Measurements from ENCODE around the gene GYPB. TPM values are rescaled to one million over a fixed set of nuclear protein-coding genes. Genes with fewer than 3 reads are reported as not detected.
"Not testable (repeated sequence)": the region's sequence is repeated elsewhere in the genome, so short reads cannot be mapped to it uniquely, and the experiment has no call there.

GYPB gene
- not detected in 2 replicates for total RNA-seq

DNA sequence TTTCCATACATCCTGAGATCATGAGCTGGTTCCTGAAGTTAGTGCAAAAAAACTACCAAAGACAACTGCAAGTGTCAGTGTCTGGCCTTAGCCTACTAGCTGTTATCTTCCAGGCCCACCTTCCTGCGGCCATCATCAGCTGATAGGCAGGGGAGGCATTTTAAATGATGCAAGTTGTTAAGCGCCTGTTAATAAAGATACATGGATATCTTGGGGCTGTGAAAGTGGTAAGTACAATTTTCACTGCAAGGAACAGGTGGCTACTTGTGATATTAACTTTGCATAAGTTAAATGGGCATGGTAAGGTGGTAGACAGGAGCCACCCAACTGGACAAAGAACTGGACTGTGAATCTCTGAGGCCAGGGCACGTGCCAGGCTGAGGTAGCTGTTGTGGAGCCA, at the start of gene GYPB:
Gene GYPB (minus strand): TSS at position 104 of the 400 bp plus-strand sequence. CDS start 93 bp downstream, at position 11.
- not testable (repeated sequence) for DNase-seq

DNA sequence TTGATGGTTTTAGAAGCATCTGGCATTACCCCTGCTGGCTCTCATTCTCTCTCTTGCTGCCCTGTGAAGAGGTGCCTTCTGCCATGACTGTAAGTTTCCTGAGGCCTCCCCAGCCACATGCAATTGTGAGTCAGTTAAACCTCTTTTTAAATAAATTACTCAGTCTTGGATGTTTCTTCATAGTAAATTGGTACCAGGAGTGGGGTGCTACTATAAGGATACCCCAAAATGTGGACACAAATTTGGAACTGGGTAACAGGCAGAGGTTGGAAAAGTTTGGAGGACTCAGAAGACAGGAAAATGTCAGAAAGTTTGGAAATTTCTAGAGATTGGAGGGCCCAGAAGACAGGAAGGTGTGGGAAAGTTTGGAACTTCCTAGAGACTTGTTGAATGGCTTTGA, 42.4 kb upstream of the GYPB start:
- not testable (repeated sequence) for DNase-seq

DNA sequence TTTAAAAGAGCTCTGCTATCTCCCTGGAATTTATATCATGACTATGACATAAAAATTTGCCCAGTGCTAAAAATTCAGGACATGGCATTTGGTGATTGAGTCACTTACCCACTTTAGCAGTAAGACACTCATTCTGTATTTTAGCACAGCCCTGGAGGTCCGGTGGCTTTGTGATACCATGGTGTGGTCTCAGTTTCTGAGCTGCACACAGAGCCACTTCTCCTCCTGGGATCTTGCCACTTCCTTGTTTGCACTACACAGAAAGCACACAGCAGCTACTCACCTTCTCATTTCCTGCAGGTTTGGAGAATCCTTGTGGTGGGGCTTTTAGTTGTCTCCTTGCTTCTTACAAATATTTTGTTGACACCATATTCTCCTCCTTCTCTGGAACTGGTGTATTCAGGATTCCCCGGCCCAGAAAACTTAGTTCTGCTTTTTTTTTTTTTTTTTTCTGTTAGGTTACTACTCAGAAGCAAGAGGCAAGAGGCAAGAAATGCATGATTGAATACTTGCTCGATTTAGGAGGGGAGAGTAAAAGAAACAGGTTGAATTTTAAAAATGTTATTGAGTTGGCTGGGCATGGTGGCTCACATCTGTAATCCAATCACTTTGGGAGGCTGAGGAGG, 41.2 kb upstream of the GYPB start:
- DNase-seq = not testable (repeated sequence)

DNA sequence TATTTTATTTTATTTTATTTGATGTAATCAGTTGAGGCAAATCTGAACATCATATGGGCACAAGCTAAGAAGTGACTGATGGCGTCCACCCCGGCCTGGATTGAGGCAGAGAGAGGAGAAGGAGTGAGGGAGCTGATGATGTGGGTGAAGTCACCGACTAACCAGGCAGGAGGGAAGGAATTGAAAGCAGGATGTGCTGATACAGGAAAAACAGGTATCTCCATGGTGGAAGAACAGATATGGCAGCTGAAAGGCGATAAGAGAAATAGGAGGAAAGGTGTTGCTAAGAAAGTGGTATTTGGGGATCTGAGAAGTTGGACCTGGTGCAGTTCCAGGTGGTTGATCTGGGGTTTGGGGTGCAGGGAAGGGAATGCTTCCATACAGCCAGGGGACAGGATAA, 37.6 kb upstream of the GYPB start:
- DNase-seq = no peak

DNA sequence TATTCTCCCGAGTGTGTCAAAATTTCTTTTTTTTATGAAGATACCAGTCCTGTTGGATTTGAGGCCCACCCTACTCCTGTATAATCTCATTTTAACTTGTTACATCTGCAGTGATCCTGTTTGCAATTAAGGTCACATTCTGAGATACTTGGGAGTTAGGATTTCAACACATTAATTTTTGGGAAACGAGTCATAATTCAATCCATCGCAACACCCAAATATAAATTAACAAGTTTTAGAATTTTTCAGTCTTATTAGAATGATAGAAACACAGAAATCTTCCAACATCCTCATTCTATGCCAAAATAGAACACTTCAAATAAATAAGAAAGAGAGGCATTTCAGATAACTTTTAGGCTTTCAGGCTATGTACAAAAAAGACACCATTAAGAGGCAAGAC, 36.2 kb upstream of the GYPB start:
- DNase-seq = not testable (repeated sequence)

DNA sequence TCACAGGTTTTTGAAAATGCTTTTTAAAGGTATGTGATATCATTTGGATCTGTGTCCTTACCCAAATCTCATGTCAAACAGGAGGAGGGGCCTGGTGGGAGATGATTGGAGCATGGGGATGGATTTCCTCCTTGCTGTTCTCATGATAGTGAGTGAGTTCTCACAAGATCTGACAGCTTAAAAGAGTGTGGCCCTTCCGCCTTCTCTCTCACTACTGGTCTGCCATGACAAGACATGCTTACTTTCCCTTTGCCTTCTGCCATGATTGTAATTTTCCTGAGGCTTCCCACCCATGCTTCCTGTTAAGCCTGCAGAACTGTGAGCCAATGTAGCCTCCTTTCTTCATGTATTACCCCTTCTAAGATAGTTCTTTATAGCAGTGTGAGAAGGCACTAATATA, 32.3 kb upstream of the GYPB start:
- DNase-seq = not testable (repeated sequence)

DNA sequence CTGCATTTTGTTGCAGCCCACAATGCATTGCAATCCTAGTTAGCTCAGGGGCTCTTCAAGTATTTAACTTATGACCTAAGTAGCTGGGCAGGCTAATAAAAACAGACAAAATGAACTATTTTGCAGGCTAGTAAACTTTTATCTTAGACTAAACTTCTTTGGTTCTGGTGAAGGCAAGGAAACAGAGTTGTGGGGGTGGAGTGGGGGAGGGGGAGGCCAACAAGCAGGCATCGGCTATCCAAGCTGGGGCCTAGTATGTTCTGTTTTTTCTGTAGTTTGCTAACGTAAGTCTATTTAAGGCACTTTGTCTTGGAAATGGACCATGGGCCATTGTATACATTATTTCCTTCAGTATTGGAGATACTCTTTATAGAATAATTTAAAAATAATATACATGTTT, 31.5 kb upstream of the GYPB start:
- DNase-seq = not testable (repeated sequence)

DNA sequence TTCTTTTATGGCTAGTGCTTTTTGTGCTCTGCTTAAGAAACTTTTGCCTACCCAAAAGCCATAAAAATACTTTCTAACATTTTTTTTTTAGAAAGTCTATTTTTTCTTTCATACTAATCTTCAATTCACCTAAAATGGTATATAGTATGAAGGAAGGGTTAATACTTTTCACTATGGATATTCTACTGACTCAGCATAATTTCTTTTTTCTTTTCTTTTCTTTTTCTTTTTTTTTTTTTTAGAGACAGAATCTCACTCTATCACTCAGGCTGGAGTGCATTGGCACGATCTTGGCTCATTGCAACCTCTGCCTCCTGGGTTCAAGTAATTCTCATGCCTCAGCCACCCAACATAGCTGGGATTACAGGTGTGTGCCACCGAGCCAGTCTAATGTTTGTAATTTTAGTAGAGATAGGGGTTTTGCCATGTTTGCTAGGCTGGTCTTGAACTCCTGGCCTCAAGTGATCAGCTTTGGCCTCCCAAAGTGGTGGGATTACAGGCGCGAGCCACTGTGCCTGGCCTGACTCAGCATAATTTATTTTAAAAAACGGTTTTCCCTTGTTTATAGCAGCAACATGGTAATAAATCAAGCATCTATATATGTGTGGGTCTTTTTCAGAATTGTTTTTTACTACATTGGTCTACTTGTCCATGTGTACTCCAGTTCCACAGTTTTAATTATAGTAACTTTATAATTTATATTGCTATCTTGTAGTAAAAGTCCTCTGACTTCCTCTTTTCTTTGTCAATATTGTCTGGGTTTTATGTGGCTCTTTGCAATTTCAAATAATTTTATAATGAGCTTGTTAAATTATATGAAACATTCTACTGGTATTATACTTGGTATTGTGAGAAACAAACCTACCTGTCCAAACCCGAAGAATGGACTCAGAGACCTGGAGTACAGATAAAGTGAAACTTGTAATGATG, 30.6 kb upstream of the GYPB start:
- not testable (repeated sequence) for DNase-seq

DNA sequence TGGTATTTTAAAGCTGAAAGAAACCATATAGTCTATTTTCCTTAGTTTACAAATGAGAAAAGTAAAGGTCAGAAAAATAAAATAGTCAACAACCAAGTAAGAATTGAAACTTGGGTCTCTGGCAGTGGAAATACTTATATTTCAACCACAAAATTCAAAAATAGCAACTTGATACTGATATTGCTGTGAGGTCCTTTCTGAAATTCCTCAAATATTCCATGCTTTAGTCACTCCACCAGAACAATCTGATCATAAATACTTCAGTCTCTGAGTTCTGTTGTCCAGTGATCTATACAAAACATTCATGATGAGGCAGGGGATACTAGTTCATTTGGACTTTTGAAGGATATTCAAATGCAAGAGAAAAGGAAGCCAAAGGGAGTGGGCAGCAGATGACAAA, 25.8 kb upstream of the GYPB start:
- DNase-seq = not testable (repeated sequence)

DNA sequence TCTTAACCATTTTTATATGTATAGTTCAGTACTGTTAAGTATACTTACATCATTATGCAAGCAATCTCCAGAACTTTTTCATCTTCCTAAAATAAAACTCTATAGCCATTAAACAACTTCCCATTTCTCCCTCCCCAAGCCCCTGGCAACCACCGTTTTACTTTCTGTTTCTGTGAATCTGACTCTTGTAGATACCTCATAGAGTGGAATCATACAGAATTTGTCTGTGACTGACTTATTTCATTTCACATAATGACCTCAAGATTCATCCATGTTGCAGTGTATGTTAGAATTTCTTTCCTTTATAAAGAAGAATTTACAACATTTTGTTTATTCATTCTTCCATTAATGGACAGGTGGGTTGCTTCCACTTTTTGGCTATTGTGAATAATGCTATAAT, 13.4 kb upstream of the GYPB start:
- DNase-seq = not testable (repeated sequence)

DNA sequence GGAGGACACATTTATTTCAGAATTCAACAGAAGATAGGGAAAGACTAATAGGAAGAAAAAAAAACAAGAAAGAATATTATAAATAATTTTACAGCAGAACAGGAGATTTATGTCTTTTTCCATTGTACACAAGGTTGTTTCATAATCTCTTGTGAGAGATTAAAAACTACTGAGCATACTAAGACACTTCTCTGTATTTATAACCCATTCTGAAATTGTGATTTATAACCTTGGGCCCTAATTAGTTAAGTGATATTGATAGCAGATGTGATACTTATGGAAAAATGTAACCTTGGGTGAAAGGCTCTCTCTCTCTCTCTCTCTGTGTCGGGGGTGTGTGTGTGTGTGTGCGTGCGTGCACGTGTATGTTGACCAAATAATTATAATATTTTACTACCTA, 12.7 kb upstream of the GYPB start:
- not testable (repeated sequence) for DNase-seq

DNA sequence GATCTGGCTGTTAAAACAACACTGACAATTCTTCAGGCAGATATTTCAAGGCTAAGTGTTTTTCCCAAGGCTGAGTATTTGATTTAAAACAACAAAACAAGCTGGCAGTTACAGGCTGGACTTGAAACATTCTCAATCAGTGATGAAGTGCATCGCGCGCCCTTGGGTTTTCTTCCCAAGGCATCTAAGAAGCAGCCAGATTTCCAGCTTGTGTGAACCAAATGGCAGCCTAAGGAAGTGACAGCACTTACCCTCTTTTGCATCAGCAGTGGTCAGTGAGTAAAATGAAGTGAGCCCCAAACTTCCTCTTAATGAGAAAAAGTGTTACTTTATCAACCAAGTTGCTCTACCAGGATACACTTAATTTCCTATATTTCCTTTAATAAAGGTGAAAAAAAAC, 12.2 kb upstream of the GYPB start:
- DNase-seq = not testable (repeated sequence)

DNA sequence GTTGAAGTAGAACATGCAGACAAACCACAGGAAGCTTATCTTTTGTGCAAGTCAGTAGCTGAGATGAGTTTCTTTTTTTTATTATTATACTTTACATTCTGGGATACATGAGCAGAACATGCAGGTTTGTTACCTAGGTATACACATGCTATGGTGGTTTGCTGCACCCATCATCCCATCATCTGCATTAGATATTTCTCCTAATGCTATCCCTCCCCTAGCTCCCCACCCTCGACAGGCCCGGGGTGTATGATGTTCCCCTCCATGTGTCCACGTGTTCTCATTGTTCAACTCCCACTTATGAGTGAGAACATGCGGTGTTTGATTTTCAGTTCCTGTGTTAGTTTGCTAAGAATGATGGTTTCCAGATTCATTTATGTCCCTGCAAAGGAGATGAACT, 11.5 kb upstream of the GYPB start:
- not testable (repeated sequence) for DNase-seq

DNA sequence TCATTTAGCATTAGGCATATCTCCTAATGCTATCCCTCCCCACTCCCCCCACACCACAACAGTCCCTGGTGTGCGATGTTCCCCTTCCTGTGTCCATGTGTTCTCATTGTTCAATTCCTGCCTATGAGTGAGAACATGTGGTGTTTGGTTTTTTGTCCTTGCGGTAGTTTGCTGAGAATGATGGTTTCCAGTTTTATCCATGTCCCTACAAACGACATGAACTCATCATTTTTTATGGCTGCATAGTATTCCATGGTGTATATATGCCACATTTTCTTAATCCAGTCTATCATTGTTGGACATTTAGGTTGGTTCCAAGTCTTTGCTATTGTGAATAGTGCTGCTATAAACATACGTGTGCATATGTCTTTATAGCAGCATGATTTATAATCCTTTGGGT, 7.5 kb upstream of the GYPB start:
- DNase-seq = not testable (repeated sequence)

DNA sequence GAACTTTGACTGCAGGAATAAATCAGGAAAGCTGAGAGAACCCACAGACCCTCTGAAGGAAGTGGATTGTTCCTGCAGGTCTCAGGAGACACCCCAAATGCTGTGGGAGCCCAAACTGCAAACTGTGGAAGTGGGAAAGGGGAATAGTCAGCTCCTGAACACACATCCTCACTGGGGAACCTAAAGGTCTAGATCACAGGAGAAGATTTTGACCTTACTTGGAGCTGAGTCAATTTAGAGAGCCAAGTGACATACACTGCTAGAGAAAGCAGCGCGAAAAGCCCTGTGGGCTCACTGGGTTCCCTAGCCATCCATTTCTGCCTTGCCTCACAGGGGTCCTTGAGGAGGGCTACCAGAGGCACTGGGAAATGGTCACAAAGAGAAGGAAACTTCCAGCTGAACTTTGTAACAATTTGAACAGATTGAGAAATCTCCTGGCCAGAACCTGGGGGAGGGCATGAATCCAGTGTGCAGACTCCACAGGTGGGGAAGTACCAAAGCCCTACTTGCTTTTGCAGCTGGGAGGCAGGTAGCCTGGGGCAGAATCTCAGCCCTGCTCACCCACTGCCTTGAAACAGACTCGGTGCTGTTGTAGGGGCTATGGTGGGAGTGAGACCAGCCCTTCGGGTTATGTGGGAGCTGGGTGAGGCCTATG, 5.3 kb upstream of the GYPB start:
- not testable (repeated sequence) for DNase-seq

DNA sequence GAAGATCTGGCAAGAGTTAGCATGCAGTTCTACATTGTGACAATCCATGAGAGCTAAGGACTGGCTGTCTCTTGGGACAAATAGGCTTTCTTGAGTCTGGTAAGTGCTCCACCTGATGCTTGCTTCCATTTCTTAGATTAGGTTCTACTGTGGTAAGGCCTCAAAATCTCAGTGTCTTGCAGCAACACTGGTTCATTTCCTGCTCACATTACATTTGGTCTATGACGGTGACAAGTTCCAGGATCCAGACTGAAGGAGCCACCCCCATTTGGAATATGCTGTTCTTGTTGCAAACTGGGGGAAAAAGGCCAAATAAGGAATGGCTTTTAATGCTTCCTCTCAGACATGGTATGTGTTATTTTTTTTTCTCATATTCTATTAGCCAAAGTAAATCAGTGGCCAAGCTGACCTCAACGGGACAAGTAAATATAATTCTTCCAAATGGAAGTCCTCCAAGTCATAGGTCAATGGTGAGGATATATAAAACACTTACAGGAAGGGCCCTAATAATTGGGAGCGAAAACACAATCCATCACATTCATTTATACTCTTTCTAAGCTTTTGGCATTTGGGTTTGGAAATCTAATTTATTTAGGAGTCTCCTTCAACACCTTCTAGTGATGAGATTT, 3.7 kb upstream of the GYPB start:
- not testable (repeated sequence) for DNase-seq

DNA sequence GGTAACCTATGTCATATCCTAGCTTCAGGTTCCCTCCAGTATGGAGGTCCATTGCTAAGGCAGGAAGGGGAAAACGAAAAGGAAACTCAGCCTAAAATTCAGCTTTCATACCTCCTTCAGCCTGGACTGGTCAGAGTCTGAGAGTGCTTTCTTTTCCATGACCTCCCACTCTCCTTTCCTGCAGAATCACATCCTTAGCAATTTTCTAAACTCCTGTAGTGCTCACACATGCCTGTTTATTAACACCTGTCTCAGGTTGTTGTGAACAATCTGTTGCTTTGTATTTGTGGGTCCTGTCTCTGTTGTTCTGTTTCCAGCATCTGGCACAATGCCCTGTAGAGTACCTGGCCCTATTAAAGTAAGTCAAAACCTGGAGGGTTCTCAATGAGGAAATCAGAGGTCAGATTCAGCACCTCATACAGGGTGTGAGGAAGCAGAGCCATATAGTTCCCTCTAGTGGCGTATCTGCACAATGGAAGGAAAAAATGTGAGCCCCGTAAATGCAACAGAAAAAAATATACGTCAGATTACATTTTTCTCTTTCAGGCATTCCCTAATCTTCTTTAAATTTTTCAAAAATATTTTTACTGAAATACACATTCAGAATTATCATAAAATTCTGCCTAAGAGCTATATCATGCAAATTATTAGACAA, 2.3 kb upstream of the GYPB start:
- DNase-seq = peak; percentile 40

DNA sequence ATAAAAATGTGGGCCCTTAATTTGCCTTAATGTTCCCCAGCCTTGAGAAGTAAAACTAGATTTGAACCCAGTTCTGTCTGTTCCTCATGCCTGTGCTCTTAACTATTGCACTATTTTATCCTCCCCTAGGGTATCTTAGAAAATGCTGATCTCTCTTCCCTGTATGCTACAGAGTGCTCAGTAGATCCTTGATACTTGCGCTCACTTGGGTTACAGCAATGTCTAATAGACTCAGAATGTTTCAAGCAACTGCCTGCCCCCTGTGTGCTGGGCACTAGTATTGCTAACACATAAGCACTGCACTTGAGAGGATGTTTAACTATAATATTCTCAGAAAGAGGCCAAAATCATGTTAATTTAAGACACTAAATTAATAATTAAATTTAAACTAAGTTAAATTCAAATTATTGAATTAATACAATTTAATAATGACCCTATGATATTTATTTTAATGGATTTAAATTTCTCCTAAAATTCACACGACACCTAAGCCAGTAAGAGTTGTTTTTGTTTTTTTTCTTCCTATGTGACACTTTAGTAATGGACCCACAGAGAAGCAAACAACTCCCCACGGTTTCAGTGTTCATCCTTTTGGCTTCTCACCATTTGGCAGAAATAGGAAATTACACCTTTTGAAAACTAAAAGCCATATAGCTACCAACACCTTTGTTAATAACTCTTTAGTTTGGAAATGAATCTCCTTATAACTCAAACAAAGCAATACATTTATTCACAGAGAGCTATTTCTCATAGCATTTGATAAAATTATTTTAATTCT, 768 bp downstream of the GYPB start:
- not testable (repeated sequence) for DNase-seq

DNA sequence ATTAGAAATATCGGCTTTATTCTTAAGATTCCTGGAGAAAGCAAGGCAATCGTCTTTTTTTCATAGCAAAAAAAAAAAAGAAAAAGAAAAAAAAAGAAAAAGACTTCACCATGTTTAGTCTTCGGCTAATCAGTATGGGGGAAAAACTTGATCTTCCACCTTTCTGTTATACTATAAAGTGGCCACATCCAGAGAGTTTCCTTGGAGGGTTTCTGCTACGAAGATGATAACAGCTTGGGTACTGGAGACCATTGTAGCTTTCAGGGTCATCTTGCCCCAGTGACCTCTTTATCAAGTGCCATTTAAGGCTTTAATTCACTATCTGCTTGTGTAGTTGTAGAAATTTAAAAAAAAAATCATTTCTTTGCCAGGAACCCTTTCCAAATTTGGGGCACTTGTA, 1.9 kb downstream of the GYPB start:
- DNase-seq = not testable (repeated sequence)

DNA sequence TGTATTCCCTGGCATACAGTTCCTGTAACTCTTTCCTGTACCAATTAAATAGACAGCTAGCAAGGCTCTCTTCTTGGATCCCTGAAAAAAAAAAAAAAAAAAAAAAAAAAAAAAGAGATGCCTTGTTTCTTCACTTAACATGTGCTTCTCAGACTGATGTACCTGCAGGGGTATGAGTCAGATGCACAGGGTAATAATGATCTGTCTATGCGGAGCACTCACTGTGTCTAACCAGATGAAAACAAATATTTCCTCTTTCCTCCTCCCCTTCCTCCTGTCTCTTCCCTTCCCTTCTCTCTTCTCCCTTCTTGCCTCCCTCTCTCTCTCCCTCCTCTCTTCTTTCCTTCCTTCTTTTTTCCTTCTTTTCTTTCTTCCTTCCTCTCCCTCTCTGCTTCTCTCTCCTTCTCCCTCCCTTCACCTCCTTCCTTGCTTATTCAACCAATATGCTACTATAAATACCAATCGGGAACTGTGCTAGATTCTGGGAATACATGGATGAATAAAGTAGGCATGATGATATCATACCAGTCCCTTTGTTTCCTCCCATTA, 3.0 kb downstream of the GYPB start:
- not testable (repeated sequence) for DNase-seq

DNA sequence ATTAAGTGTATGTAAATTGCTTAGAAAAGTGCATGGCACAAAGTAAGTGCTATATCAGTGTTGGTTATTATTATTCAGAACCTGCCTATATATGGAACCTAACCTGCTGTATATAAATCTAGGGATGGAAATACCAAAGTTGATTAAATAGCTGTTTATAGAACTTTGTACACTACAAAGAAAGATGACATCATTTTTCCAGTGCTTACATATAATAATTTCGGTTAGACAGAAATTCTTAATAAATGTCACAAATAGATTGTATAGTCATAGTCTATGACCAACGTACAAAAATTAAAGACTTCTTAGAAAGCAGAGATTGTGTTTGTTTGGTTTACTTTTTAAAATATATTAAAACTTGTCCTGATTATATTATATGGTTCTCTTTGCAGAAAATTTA, 4.4 kb downstream of the GYPB start:
- DNase-seq = no peak

Measured in dermis blood vessel endothelial cell (primary cell).